ENCODE measurements around the gene SPRR3.

DNA sequence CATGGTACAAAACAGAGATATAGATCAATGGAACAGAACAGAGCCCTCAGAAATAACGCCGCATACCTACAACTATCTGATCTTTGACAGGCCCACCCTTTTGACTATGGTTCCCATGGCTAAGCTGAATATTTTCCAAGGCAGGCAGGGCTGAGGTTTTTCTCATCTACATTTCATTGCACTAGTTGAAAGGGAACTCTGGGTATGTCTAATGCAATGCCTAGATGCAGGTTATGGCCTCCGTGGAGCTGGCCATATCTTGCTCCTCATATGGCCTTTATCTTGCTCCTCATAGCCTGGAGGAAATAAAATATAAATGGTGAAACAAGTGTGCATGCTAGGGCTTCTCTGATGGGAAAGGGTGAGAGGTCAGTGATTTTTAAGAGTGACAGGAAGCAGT is 44.0 kb upstream of the SPRR3 start:
- TF ChIP-seq, protein P1, sequence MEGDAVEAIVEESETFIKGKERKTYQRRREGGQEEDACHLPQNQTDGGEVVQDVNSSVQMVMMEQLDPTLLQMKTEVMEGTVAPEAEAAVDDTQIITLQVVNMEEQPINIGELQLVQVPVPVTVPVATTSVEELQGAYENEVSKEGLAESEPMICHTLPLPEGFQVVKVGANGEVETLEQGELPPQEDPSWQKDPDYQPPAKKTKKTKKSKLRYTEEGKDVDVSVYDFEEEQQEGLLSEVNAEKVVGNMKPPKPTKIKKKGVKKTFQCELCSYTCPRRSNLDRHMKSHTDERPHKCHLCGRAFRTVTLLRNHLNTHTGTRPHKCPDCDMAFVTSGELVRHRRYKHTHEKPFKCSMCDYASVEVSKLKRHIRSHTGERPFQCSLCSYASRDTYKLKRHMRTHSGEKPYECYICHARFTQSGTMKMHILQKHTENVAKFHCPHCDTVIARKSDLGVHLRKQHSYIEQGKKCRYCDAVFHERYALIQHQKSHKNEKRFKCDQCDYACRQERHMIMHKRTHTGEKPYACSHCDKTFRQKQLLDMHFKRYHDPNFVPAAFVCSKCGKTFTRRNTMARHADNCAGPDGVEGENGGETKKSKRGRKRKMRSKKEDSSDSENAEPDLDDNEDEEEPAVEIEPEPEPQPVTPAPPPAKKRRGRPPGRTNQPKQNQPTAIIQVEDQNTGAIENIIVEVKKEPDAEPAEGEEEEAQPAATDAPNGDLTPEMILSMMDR (conservative IDR thresholded peaks at IDR 0.05 in 1 of 2, IDR thresholded peaks at IDR 0.05 in 1 of 2; ENCODE audit: extremely low read depth in 1 of 2, insufficient read depth in 1 of 2, low read depth in 1 of 2, low read length in 2 of 2): no peak
- no peak for TF ChIP-seq EZH2 (IDR thresholded peaks at IDR 0.05; ENCODE audit: borderline replicate concordance, low read length)

Measured in mammary epithelial cell (primary cell).